Effector CD4-positive, alpha-beta T cell (primary cell): Measurements from ENCODE around the gene MSRB3.
"Not testable (repeated sequence)": the region's sequence is repeated elsewhere in the genome, so short reads cannot be mapped to it uniquely, and the experiment has no call there.

Experiments used
- DNase-seq: peaks from one replicate; pipeline ENCODE4 v3.0.0-alpha.2; 2020

The MSRB3 gene

GRCh38 chr12:65407388-65408149 lies 129.1 kb downstream of the MSRB3 start:
- no peak for DNase-seq

GRCh38 chr12:65408441-65408840 lies 130.0 kb downstream of the MSRB3 start:
- DNase-seq: no peak

GRCh38 chr12:65409726-65410125 lies 131.2 kb downstream of the MSRB3 start:
- DNase-seq: no peak

- DNase-seq: no peak
Observed at GRCh38 chr12:65411171-65411570, 132.7 kb downstream of the MSRB3 start.

- DNase-seq: no peak
Observed at GRCh38 chr12:65414526-65414925, 136.0 kb downstream of the MSRB3 start.

- DNase-seq: no peak
Observed at GRCh38 chr12:65415826-65416225, 137.3 kb downstream of the MSRB3 start.

GRCh38 chr12:65419284-65420072 lies 141.0 kb downstream of the MSRB3 start:
- no peak for DNase-seq

GRCh38 chr12:65420941-65421340 lies 142.5 kb downstream of the MSRB3 start:
- DNase-seq: no peak

- no peak for DNase-seq
Observed at GRCh38 chr12:65427646-65428045, 149.2 kb downstream of the MSRB3 start.

GRCh38 chr12:65430006-65430405 lies 151.5 kb downstream of the MSRB3 start:
- no peak for DNase-seq

GRCh38 chr12:65430571-65431306 lies 152.3 kb downstream of the MSRB3 start:
- DNase-seq: no peak

GRCh38 chr12:65432114-65432513 lies 153.6 kb downstream of the MSRB3 start:
- no peak for DNase-seq

- no peak for DNase-seq
Observed at GRCh38 chr12:65432651-65433050, 154.2 kb downstream of the MSRB3 start.

GRCh38 chr12:65434737-65435136 lies 156.3 kb downstream of the MSRB3 start:
- no peak for DNase-seq

GRCh38 chr12:65443038-65443437 lies 164.6 kb downstream of the MSRB3 start:
- DNase-seq: no peak

GRCh38 chr12:65444996-65445395 lies 166.5 kb downstream of the MSRB3 start:
- no peak for DNase-seq

GRCh38 chr12:65446901-65447300 lies 168.4 kb downstream of the MSRB3 start:
- DNase-seq: no peak

GRCh38 chr12:65449400-65449799 lies 170.9 kb downstream of the MSRB3 start:
- DNase-seq: no peak

- no peak for DNase-seq
Observed at GRCh38 chr12:65450625-65451024, 172.1 kb downstream of the MSRB3 start.

- no peak for DNase-seq
Observed at GRCh38 chr12:65454115-65454787, 175.8 kb downstream of the MSRB3 start.

- DNase-seq: not testable (repeated sequence)
Observed at GRCh38 chr12:65457341-65457740, 178.9 kb downstream of the MSRB3 start.

GRCh38 chr12:65458718-65459117 lies 180.2 kb downstream of the MSRB3 start:
- DNase-seq: no peak

- DNase-seq: no peak
Observed at GRCh38 chr12:65459545-65459944, 181.1 kb downstream of the MSRB3 start.
